ENCODE measurements around the gene ARHGAP24. TPM values are rescaled to one million over a fixed set of nuclear protein-coding genes. Genes with fewer than 3 reads are reported as not detected.
A peak's percentile ranks its signal among the peaks of the same experiment; 100 is the strongest.

The ARHGAP24 gene
- polyA plus RNA-seq, 1 of the 3 experiments (the other 2 are of a cell fraction) = 1.4 TPM

GRCh38 chr4:85861064-85861765 is 386.3 kb downstream of the ARHGAP24 start:
- H3K27me3 ChIP-seq (ENCODE audit: insufficient read depth) = no peaks in the 10 kb centered on the region
- TF ChIP-seq REST (IDR thresholded peaks at IDR 0.05; ENCODE audit: low read depth, low read length) = no peak
- no peaks in the 10 kb centered on the region; a peak in 1 of 4 replicates for H3K4me1 ChIP-seq (ENCODE audit: control insufficient read depth in 1 of 2, insufficient read depth in 2 of 2, low read depth in 1 of 2, low read length in 1 of 2)
- no peak for DNase-seq
- no peak overlapping the region for H3K4me2 ChIP-seq
- WGBS (ENCODE audit: low lambda C conversion rate) = 77% methylated on average over 5 of the region's 5 CpGs
- H3K9me3 ChIP-seq = no peaks in the 10 kb centered on the region
- H3K9me2 ChIP-seq = no peaks in the 10 kb centered on the region
- H2AFZ ChIP-seq (ENCODE audit: low read depth) = no peak overlapping the region
- H3K4me3 ChIP-seq (ENCODE audit: low read depth in 2 of 2, low read length in 1 of 2) = no peak overlapping the region
- H3K9ac ChIP-seq = no peak overlapping the region
- no peaks in the 10 kb centered on the region for H3K36me3 ChIP-seq (replicated peaks in 1 of 2; ENCODE audit: control insufficient read depth in 1 of 2, insufficient read depth in 2 of 2, low read length in 1 of 2)
- peak overlapping the region in 1 of 2 experiments; percentile 74; a peak in 1 of 4 replicates for H3K27ac ChIP-seq (ENCODE audit: low read depth in 2 of 2, low read length in 1 of 2)
- ChIA-PET CTCF (no interaction called here), POLR2A (no interaction called here)
- H3K79me2 ChIP-seq (ENCODE audit: insufficient read depth) = no peaks in the 10 kb centered on the region
- no peaks in the 10 kb centered on the region for H4K20me1 ChIP-seq (ENCODE audit: insufficient read depth)
- H3F3A ChIP-seq (replicated peaks; ENCODE audit: insufficient read depth) = peaks cover 9% of the 10 kb centered on the region

GRCh38 chr4:85862896-85863295 is 387.9 kb downstream of the ARHGAP24 start:
- no peak overlapping the region for H3K9ac ChIP-seq
- no peaks in the 10 kb centered on the region for H3K9me2 ChIP-seq
- no peak overlapping the region for H2AFZ ChIP-seq (ENCODE audit: low read depth)
- DNase-seq = no peak
- no peaks in the 10 kb centered on the region for H3K27me3 ChIP-seq (ENCODE audit: insufficient read depth)
- no peaks in the 10 kb centered on the region for H3K36me3 ChIP-seq (replicated peaks in 1 of 2; ENCODE audit: control insufficient read depth in 1 of 2, insufficient read depth in 2 of 2, low read length in 1 of 2)
- 89% methylated on average over 4 of the region's 4 CpGs for WGBS (ENCODE audit: low lambda C conversion rate)
- H3K79me2 ChIP-seq (ENCODE audit: insufficient read depth) = no peaks in the 10 kb centered on the region
- TF ChIP-seq RXRA (IDR thresholded peaks at IDR 0.05; ENCODE audit: borderline replicate concordance, low read depth) (no peak), ZBTB33 (IDR thresholded peaks at IDR 0.05; ENCODE audit: borderline replicate concordance, low read depth) (no peak), REST (IDR thresholded peaks at IDR 0.05; ENCODE audit: low read depth, low read length) (no peak), IRF3 (IDR thresholded peaks at IDR 0.05; ENCODE audit: low read depth, low read length) (no peak), CHD2 (IDR thresholded peaks at IDR 0.05; ENCODE audit: low read length, partially characterized antibody) (no peak), USF1 (IDR thresholded peaks at IDR 0.05; ENCODE audit: borderline replicate concordance, low read depth) (no peak), YY1 (IDR thresholded peaks at IDR 0.05; ENCODE audit: low read depth) (no peak), NFIC (IDR thresholded peaks at IDR 0.05; ENCODE audit: borderline replicate concordance) (no peak), ELF1 (IDR thresholded peaks at IDR 0.05) (no peak), CTCF (IDR thresholded peaks at IDR 0.05) (no peak), MEF2A (IDR thresholded peaks at IDR 0.05; ENCODE audit: borderline replicate concordance, low read depth) (no peak)
- H3K4me1 ChIP-seq (ENCODE audit: control insufficient read depth in 1 of 2, insufficient read depth in 2 of 2, low read depth in 1 of 2, low read length in 1 of 2) = peaks cover 0 to 4% of the 10 kb centered on the region in 2 experiments; a peak in 1 of 4 replicates
- no peak overlapping the region for H3K27ac ChIP-seq (ENCODE audit: low read depth in 2 of 2, low read length in 1 of 2)
- peaks cover 9% of the 10 kb centered on the region for H3F3A ChIP-seq (replicated peaks; ENCODE audit: insufficient read depth)
- ChIA-PET POLR2A (no interaction called here), CTCF (interaction anchor here (1.0 to 1.1 kb wide), 2 partner anchors 15 to 66 kb away, joined by 3 read pairs; no protein-coding TSS in a partner anchor)
- no peaks in the 10 kb centered on the region for H4K20me1 ChIP-seq (ENCODE audit: insufficient read depth)
- no peak overlapping the region for H3K4me2 ChIP-seq
- H3K9me3 ChIP-seq = no peaks in the 10 kb centered on the region
- H3K4me3 ChIP-seq (ENCODE audit: low read depth in 2 of 2, low read length in 1 of 2) = no peak overlapping the region

Data from SK-N-SH (cell line).